Left renal pelvis (tissue), 4 donors: ENCODE measurements around the gene PHLDB2. TPM values are rescaled to one million over a fixed set of nuclear protein-coding genes. Genes with fewer than 3 reads are reported as not detected.
A peak's percentile ranks its signal among the peaks of the same experiment; 100 is the strongest.

Source experiments
- DNase-seq, 4 donors: peaks; one replicate each; pipeline ENCODE4 v3.0.0-alpha.2; 2013; ENCODE audit warnings: low read depth in 4 of 4, low spot score in 3 of 4
- polyA plus RNA-seq, 4 donors: library from polyadenylated mRNA; unstranded; fragments of 120-200 nt; gene quantifications; one replicate each; pipeline ENCODE4 v1.2.1, GENCODE V29; 2013; ENCODE audit not compliant: insufficient read length in 4 of 4

Gene PHLDB2
- polyA plus RNA-seq, 4 donors = 29.8 to 100 (median 94.9) TPM

DNA sequence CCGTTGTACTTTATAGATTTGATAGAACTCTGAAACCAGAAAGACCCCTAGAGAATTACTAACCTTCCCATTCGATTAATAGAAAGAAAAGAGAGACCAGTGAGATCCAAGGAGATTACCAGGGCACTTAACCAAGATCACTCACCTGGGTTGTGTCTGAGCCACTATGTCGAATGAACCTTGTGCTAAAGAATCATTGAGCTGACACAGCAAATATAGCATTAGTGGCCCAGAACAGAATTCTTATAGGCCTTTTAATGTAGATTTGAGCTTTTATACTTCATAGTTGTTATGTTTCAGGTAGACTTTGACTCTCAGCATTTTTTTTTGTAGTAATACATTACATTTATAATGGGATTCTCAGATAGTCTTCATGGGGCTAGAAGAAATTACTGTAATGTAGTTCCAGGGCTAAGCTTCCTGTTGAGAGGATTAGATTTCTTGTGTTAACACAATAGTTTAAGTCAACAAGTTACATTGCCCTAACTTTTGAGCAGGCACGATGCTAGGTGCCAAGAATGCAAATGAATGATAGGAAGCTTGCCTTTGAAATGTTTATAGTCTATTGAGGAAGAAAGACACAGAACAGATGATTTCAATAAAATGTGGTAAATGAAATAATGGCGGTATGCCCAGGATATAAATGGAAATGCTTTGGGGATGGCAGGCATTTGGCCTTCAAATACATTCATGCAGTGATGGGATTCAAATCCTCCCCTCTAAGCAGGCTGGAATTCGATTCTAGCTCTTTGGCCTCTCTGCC, 95.3 kb downstream of the PHLDB2 start:
- DNase-seq = no peak

DNA sequence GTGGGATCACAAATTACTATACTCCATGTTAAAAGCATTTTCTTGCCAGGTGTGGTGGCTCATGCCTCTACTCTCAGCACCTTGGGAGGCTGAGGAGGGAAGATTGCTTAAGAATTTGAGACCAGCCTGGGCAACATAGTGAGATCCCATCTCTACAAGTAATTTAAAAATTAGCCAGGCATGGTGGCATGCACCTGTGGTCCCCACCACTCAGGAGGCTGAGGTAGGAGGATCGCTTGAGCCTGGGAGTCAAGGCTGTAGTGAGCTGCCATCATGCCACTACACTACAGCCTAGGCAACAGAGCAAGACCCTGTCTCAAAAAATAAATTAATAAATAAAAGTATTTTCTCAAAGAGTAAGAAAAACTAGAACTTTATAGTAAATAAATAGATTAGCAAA, 96.8 kb downstream of the PHLDB2 start:
- DNase-seq = no peak

DNA sequence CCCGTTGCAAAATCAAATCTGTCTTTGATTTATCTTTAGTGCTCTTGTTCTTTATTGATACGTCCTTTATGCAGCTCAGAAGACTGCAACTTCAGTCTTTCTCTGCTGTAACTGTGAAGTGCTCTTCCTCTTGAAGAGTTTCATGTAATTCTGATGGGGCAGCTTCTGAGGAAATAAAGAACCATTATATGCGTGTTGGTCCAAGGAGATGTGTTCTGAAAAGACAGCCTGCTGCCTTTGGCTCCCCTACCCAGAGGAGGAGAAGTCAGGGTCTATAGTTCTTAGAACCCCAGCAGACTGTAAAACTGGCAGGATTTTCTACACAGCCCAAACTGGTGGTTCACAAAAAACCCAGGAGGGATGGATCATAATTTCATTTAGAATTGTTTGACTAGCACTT, 97.4 kb downstream of the PHLDB2 start:
- no peak for DNase-seq

DNA sequence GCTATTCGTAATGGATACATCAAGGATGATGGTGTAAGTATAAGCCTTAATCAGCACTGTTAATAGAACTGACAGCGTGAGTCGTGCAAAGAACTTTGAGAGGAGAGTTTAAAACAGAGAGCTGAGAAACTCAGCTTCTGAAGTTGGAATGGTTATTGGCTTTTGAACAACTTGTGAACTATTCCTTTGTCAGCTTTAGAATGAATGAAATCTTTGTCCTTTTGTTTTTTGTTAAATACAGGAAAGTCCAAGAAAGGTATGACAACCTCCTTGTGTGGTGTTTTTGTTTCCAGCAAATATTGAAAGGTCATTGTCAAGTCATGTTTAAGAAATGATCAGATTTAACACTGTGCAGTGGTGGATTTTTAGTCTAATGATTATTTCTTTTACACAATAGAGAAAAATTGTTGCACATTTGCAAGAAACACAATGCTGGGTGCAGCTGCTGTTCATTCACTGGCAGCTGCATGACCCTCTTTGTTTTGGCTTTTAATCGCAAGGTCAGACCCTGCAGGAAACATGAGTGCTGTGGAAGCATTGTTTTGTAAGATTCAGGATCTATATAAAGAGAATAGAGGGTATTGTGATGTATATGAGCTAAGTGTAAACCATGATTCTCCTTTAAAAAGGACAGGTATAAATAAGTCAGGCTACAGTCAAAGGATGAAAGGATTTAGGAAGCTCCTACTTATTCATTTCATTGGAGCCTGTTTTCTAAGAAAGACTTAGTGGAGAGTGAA, 98.1 kb downstream of the PHLDB2 start:
- no peak for DNase-seq

GRCh38 chr3:111961461-111962164, 102.5 kb downstream of the PHLDB2 start:
- DNase-seq = no peak

- no peak for DNase-seq
Observed at GRCh38 chr3:111963424-111963823, 104.4 kb downstream of the PHLDB2 start.

- DNase-seq = no peak
Observed at GRCh38 chr3:111965484-111965883, 106.4 kb downstream of the PHLDB2 start.

DNA sequence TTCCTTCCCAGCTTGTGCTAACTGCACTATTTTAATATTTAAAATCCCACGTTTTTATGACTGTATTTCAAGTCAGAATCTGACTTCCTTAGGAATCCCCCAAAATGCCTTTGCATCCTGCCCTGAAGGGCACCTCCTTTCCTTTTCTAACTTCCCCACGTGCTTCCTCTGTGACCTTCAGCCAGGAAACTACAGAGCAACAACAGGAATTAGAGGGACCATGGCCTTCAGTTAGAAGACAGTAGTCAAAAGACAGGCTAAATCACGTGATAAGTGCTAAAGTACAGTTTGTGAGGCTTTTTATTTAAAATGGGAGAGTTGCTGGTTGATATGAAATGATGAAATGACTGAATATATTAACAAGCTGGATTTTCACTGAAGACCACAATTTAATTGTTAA, 108.0 kb downstream of the PHLDB2 start:
- DNase-seq = no peak

GRCh38 chr3:111967651-111968274, 108.7 kb downstream of the PHLDB2 start:
- DNase-seq = peak in 3 of 4 donors; percentile 67 to 76 (median 70)

DNA sequence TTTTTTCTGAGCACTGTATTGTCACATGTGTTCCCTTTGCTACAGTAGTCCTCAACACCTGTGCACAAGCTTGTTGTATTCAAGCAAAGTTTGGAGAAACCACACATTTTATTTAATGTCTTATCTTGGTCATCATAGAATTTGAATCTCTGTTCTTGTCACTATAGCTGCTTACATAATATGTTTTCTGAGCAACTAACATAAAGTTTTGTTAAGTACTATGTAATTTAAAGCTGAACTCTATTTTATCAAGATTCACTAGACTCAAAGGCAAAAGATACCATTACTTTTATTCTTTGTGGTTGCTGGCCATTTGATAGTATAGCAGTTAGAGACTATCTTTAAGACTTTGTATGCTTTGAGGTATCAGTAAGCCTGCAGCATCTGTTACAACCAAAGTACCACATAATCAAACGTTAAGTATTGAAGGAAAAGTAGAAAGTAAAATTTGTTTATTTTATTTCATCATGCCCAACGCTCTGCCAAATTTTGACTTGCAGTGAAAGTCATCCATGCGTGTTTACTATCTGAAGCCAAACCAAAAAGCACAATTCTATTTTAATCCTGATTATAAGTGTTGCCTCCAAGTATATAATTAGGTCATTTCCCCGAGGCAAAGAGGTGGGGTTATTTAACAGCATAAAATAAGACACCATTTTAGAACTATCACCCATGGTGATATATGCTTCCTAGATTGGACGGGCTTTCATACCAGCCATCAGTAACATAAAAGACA, 109.4 kb downstream of the PHLDB2 start:
- DNase-seq = no peak

- no peak for DNase-seq
Observed at GRCh38 chr3:111970376-111970775, 111.3 kb downstream of the PHLDB2 start.

- peak in 2 of 4 donors; percentile 55 to 69 for DNase-seq
Observed at GRCh38 chr3:111971533-111972130, 112.6 kb downstream of the PHLDB2 start.

DNA sequence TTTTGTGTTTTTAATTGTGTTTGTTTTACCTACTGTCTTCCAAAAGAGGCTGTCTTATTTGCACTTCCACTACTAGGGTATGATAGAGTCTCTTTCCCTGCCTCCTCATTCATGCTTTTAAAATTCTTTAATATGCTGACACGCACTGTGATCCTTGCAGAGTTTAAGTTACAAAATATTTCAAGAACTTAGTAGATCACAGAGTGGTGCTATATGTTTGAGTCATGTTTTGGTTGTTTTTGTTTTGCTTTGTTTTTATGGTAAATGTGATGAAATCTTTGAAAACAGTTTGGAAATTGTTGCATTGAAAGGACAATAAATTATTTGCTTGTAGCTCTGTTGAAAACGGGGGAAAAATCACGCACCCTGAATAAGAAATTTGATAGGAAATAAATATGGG, 113.8 kb downstream of the PHLDB2 start:
- no peak for DNase-seq

DNA sequence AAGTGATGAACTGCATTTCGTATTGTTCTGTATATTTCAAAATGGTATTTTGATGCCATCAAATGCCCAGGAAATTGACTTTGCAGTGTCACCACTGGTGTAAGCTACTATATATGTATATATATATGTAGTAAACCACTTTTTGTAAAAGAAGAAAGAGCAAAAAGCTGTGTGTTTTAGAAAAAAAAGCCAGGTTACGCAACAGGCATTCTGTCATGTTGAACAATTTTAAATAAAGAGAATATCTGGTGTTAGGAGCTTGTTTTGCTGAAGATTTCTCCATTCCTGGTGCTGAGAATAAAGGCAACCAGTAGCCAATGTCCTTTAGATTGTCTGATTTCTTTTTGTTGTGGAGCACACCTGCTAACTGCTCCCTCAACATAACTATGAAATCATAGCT, 116.1 kb downstream of the PHLDB2 start:
- DNase-seq = no peak

- DNase-seq = no peak
Observed at GRCh38 chr3:111976254-111976653, 117.2 kb downstream of the PHLDB2 start.

GRCh38 chr3:111978583-111979433, 119.7 kb downstream of the PHLDB2 start, which contains the start of gene ABHD10:
Gene ABHD10 (plus strand): TSS chr3:111979026. CDS start chr3:111979062, 36 bp downstream.
- DNase-seq = peak; percentile 94 to 99 (median 96)

- DNase-seq = no peak
Observed at GRCh38 chr3:111979434-111980038, 120.5 kb downstream of the PHLDB2 start.

GRCh38 chr3:111980716-111981456, 121.8 kb downstream of the PHLDB2 start:
- no peak for DNase-seq
